CD4-positive, alpha-beta T cell treated with Interleukin-4 for 1 hour (primary cell): Measurements from ENCODE around the gene DIAPH3.

Experiments
- DNase-seq, 2 donors: peaks; one replicate each; pipeline ENCODE4 v3.0.0-alpha.2; 2020 to 2022

Gene DIAPH3

DNA sequence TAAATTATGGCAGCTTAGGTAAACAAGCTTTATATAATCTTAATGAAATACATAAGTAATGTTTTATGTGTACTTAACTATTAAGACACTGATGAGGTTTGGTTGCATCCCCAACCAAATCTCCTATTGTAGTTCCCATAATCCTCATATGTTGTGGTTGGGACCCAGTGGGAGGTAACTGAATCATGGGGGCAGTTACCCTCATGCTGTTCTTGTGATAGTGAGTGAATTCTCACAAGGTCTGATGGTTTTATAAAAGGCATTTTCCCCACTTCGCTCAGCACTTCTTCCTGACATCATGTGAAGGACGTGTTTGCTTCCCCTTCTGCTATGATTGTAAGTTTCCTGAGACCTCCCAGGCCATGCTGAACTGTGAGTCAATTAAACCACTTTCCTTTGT, 212.7 kb downstream of the DIAPH3 start:
- no peak for DNase-seq

DNA sequence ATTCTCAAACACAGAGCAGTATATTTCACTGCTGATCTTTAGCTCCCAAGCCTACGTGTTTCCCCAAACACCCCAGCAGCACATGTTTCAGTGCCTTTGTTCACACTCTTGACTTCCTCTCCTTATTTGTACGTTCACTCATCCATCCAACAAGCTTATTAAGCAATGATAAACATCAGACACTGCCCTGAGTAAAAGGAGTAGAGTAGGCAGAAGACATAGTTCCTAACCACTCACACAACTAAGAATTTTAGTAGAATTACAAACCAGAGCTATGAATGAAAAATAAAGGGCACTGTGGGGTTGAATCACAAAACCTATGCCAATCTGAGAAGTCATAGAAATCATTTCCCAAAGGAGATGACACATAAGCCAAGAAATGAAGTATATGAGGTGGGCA, 213.5 kb downstream of the DIAPH3 start:
- no peak for DNase-seq

DNA sequence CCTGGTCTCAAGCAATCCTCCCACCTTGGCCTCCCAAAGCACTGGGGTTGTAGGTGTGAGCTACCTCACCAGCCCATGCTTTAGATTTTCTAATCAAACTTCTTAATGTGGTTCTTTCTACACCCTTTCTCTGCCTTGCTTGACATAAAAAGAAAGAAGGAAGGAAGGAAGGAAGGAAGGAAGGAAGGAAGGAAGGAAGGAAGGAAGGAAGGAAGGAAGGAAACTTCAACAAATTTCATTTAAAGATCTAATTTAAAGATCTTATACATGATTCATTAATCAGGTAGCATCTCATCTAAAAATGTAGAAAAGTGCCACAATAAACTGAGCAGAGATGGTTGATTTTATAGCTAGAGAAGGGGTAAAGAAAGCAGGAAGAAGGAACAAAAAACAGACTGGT, 215.0 kb downstream of the DIAPH3 start:
- no peak for DNase-seq

DNA sequence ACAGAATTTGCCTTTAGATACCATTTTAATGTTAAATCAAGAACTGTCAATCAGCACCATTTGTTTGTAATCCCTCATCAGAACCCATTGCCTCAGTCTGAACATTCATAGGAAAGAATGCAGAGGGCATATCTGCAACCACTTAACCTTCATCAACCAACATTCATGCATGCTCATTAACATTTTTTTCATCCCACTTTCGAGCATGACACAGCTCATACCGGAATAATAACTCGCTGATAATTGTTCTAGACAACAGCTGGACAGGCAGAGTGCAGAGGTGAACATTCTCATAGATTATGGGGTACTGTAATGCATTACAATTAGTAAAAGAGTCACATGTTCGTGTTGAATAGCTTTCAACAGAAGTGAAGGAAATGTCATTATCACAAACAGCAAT, 216.8 kb downstream of the DIAPH3 start:
- DNase-seq, result no peak

DNA sequence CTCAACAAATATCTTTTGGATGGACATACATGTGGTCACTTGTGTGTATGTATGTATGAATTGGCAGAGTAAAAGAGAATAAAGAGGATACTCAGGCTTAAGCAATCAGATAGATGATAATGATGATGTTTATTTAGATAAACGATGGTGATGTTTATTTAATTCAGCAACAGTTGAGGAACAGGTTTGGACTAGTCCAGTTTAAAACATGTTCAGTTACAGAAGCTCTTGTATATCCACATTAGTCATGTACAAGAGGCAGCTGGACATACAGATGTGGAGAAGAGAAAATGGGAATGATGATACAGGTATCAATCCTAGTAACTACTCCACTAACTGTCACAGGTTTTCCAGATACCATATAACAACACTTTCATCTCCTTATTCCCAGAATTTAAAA, 232.1 kb downstream of the DIAPH3 start:
- no peak for DNase-seq

DNA sequence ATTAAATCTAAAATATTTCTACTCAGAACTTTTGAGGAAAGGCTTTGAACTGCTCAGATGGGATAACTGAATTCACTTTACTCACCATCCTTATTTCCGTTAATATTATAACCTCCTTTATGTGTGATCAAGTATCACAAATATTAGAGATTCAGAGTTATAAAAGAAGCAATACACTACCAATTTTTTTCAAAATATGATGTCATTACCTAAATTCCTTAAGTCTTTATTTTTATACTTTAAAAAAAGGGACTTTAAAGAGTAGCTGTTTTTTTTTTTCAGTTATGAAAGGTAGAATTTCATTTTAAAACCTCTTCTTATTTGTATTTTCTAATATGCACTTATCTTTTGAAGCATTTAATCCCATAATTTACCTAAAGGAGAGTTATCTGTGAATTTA, 239.5 kb downstream of the DIAPH3 start:
- no peak for DNase-seq

DNA sequence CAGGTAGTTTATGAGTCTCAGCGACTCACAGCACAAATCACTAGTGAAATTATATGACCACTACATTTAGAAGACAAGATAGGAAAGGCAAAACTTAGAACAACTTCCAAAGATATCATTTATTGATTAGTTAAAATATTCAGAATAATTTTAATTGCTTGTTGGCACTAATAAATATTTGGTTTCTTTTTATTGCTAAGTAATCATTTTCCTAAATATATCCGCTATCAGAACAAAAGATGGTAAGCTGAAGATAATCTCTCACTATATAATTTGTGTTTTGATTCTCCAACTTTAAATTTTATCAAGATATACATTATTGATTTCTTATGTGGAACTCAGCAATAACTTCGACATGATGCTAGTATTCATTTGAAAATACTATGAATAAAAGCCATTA, 248.5 kb downstream of the DIAPH3 start:
- no peak for DNase-seq

DNA sequence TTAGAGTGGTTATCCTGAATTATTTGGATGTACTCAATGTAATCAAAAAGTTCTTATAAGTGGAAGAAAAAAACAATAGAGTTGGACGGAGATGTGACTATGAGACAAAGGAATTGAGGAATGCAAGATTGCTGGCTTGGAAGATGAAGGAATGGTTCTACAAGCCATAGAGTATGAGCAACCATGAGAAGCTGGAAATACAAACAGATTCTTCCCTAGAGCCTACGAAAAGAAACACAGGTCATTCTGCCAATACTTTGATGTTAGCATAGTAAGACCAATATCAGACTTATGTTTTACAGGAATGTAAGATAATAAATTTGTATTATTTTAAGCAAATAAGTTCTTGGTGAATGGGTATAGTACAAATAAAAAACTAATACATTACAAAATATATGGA, 249.2 kb downstream of the DIAPH3 start:
- no peak for DNase-seq

DNA sequence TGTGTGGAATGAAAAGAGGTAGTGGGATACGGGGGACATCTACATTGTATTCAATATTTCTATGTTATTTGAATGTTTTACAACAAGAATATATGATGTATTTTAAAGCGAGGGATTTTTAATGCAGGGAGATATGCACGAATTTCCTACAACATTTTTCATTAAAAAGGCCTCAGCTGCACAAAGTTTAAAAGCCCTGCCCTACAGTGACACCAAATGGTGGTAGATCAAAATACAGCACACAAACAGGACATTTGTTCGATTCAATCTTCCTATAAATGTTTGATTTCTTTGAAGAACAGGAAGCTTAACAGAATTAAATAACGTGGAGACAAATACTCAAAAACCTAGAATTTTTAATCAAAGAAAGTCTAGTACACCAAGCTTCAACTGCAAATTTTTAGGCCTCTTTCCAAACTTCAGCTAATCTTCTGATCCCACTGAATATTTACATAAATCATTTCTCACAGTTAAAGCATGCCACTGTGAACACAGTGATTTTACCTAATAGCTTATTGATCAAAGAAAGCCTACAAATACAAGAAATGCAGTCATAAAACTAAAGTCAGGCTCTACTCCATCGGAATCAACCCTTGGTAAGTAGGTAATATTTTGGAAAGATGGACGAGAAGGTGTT, 257.2 kb downstream of the DIAPH3 start:
- peak in 1 of 2 donors; percentile 3 for DNase-seq

DNA sequence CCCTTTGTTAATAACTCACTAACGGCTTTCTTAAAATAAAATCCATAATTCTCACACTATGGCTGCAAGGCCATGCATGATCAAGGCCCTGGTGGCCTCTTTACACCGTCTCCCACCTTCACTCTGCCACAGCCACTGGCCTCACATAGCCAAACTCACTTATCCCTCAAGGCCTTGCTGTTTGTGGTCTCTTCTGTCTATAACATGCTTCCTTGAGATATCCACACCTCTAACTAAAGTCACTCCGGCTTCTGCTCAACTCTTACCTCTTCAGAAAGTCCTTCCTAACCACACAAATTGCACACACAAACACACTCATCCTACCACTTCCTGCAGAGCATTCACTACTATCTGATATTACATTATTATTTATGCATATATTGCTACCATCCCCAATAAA, 262.5 kb downstream of the DIAPH3 start:
- peak in 1 of 2 donors; percentile 2 for DNase-seq

DNA sequence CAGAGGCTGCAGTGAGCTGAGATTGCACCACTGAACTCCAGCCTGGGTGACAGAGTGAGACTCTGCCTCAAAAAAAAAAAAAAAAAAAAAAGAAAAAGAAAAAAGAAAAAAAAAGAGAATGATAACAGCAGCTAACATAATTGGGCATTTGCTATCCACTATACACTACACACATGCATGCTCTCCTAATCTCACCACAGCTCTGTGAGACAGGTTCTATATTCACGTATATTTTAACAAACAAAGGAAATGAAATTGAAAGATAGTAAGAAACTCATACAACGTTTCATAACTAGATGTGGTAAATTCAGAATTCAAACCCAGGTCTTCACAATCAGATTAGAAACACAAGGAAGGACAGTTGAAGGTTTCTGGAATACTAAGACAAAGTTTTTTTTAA, 265.7 kb downstream of the DIAPH3 start:
- DNase-seq, result no peak

DNA sequence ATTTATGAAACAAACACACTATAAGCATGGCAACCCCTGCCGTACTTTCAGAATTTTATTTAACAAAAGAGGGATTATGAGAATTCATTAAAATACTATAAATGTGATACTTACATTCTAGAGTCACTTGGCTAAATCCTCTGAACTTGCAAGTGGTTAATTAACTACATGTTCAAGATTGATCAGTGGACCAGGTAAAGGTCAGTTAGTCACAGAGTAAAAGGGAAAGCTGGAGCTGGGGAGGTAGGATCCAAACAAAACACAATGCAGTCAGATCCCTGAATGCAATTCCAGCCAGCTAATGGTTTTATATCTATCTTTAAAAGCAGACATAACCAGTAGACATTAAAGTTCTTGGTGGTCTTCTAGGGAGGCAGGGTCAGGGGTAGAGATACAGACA, 270.5 kb downstream of the DIAPH3 start:
- DNase-seq, result no peak

DNA sequence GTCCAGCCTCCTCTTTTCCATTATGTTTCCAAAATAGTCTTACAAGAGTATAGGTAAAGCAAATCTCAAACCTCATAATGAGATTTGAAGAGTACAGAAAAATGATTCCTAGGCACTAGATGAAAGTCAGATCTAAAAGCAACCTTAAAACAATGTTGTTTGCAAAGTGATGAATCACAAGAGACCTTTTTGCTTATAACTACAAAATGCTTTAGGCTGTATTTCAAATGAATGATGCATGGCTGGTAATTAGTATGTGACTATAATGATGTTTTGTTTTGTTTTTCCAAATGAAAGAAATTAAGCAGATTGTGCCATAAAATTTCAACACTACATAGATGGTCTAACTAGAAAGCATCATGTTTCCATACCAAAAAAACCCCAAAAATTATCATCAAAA, 272.7 kb downstream of the DIAPH3 start:
- DNase-seq, result no peak

DNA sequence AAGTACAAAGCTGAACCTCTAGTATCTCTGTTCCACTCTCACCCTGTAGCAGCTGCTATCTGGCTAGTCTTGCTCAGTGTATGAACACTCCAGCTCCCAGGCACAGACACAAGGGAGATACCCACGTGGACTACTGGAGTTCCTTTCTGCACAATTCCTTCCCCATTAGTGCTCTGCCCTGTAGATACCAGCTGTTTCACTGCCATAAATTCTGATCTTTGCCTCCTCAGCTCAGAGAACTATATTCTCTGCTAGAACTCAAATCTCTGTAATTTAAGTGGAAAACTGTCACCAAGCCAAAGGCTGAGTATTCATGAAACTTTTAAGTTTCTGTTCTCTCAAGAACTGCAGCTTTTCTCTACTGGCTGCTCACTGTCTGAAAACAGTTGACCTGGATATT, 273.7 kb downstream of the DIAPH3 start:
- no peak for DNase-seq

DNA sequence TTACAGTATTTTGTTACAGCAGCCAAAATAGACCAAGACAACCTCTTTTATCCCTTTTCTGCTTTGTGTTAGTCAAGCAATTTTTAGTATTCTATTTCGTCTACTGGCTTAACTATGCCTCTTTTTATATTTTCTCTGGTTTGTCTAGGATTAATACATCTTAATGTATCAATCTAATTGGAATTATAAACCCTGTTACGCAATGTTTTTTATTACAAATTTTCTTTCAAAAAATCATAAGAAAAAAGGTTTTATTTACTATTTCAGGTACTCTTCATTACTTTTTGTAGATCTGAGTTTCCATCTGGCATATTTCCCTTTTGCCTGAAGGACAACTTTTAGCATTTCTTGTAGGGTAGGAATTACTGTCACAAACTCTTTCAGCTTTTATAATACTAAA, 275.3 kb downstream of the DIAPH3 start:
- DNase-seq, result no peak

DNA sequence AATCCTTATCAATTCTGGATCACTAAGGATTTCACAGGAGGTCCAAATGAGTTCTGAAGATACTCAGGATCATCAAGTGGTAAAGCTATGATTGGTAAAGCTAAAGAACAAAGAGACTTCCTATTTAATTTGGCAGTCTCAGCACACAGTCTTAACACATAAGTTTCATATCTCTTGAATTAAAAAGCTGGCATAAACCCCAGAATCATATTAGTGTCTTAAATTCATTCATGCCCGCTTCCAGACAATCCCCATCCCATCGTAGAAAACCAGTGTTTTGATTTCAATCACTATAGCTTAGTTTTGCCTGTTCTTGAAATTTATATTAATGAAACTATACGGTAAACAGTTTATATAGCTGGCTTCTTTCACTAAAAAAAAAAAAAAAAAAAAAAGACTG, 278.7 kb downstream of the DIAPH3 start:
- no peak for DNase-seq

DNA sequence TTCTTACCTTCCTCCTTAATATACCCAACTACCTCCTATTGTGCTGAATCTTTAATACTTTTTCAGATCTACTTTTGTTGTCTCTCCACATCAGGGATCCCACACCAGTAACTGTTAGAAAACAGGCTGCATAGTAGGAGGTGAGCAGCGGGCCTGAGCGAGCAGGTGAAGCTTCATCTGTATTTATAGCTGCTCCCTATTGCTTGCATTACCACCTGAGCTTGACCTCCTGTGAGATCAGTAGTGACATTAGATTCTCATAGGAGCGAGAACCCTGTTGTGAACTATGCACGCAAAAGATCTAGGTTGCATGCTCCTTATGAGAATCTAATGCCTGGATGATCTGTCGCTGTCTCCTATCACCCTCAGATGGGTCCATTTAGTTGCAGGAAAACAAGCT, 279.8 kb downstream of the DIAPH3 start:
- DNase-seq, result no peak

DNA sequence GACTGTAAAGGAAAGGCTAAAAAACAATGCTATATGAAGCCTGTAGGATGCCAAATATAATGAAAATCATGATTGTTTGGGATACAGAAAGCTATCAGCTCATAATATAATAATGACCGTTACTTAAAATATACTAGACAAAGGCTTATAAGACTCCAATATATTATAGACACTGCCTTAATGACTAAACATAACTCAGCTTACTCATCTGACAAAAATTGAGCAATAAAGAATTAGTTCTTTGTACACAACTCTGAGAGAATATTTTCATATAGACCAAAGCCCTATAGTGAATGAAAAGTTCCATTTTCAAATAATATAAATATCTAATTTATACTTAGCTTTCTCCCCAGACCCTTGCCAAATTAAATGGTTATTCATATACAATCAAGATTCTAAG, 283.3 kb downstream of the DIAPH3 start:
- DNase-seq, result no peak

DNA sequence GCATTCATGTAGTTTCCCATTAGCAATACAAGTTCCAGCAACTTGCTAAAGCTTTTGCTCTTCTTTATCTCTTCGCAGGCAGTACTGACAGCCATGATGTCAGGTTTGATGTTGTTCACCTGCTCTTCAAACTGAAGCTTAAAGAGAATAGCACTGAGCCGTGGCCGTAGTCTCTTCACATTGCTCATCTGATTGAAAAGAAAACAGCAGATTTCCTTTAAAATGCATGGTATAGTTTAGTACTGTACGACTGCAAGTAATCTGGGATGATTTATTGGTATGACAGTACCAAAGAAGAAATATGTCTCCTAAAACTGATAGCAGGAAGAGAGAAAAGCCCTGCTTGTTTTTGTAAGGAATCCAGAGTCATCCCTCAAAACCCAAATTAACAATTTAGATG, 284.4 kb downstream of the DIAPH3 start:
- no peak for DNase-seq

DNA sequence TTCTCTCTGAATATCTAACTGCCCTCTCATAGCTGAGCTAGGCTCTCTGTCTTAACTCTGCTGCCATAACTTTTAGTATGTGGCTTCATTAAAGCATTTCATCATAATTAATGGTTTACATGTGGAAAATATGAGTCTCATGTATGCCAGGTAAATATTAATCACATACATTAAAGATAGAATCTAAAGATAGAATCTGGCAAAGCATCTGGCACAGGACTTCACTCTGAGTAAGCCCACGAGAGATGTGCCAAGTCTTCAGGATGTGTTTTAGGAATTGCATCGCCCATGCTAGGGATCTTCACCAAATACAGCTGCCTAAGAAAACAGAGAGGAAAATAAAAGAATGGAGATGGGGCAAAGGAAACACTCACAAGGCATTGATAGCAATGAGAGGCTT, 285.8 kb downstream of the DIAPH3 start:
- no peak for DNase-seq

DNA sequence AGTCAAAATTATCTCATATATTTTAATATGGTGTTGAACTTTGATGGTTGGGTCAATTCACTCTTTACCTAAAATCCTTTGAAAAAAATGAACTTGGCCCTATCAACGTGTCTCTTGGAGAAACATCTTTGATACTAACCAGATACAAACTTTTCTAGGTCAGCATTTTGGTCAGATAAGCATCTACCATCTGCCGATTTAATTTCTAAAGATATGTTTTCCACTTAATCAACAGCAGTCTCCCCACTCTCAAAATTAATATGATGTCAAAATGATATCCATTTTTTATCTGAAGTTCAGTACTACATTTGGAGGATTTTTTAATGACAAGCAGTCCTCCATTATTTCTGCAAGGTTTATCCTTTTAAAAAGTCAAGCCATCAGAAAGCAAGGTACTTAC, 288.8 kb downstream of the DIAPH3 start:
- no peak for DNase-seq

DNA sequence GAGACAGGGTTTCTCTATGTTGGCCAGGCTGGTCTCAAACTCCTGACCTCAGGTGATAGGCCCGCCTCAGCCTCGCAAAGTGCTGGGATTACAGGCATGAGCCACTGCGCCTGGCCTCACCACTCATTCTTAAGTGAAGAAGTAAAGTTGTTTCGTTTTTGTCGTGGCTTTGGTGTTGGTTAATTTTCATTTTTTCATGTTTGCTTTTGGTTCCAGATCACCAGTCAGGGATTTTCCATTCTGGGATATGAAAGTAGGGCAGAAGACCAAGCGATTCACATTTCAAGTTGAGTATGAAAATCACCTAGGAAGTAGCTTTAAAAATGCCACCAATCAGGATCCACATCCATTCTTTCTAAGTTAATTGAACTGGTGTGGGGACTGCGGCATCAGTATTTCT, 289.9 kb downstream of the DIAPH3 start:
- DNase-seq, result no peak

DNA sequence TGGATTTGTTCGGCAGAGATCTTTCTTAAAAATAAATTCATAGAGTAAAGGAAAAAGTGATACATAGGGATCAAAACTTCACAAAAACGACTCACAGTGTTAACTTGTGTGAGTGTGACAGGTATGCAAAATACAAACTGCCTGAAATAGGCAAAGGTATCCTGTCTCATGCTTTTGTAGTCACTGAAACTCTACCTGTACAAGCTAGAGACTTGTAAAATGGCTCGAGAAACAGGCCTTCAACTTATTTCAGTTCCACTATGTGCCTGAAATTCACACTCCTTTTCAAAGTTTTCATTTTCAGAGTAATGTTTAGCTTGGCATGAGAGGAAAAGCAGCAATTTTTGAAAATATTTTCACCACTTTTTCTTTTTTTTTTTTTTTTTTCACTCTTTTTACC, 290.4 kb downstream of the DIAPH3 start:
- DNase-seq, result no peak

DNA sequence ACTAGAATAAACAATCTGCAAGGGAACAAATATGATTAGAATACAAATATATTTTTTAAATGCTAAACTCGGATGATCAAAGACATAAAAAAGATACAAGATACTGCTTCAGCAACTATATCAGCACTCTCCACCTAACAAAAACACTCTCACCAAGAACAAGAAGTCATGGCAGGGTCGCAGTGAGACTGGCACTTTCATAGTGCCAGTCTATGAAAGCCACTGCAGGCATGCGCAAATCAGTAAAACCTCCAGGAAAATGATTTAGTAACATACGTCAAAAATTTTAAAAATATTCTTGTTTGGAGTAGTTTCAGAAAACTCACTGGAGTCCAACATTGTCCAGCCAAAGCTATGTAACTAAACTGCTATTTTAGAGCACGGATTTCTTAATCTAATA, 295.9 kb downstream of the DIAPH3 start:
- no peak for DNase-seq

DNA sequence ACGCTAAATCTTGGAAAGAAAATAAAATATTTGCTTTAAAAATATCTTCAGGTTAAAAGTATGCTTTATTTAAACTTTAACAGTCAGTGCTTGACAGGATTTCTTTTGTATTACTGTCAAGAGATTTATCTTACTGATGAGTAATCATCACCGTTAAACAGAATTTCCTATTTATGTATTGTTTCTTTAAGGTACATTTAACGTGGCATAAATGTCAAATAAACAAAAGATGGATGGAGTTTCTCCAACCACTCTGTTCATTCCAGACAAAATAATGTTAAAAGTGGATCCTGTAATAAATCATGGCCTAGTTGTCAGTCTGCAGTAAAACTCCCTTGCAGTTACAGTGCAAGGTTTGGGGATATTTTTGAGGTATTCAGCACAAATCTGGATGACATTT, 298.3 kb downstream of the DIAPH3 start:
- DNase-seq, result no peak

DNA sequence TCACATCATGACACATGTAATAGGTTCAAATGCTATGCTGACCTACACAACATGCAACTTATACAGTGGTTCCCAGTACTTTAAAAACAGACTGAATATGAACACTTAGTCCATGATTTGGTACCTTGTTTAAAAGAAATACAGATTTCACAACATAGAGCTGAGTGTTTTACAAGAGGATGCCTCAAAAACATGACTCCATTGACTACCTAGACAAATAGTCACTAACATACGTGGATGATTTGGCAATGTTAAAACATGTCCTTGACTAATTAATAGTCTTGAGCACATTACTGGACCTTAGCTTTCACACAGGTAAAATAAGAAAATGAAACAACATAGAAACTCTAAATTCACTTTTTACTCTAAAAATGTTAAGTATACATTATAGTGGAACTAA, 300.1 kb downstream of the DIAPH3 start:
- DNase-seq, result no peak
